GM12874 (cell line): ENCODE data around the gene PTPRJ.

Source experiments
- TF ChIP-seq, protein P1 (sequence below): IDR thresholded peaks from 2 replicates; pipeline ENCODE4 v1.5.1; 2011; ENCODE audit warnings: low read depth, mild to moderate bottlenecking, control low read depth, low read length, moderate library complexity; ENCODE audit not compliant: insufficient read depth

The PTPRJ gene

DNA sequence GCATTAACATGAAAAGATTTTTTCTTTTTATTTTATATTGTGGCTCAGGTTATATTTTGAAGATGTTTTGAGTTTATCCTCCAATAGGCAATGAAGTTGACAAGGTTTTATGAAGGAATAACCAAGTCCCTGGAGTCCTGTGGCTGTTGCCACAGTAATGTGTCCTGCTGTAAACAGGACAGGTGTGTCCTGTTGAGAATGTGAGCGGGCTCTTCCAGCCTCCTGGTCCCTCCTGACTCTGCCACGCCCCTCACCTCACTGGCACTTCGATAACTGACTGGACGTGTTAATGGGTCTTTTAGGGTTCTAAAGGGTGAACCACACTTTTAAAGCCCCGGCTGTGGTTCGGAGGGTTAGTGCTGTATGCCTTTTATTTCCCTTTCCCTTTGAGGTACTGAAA lies 188.5 kb downstream of the PTPRJ start:
- TF ChIP-seq, protein P1, sequence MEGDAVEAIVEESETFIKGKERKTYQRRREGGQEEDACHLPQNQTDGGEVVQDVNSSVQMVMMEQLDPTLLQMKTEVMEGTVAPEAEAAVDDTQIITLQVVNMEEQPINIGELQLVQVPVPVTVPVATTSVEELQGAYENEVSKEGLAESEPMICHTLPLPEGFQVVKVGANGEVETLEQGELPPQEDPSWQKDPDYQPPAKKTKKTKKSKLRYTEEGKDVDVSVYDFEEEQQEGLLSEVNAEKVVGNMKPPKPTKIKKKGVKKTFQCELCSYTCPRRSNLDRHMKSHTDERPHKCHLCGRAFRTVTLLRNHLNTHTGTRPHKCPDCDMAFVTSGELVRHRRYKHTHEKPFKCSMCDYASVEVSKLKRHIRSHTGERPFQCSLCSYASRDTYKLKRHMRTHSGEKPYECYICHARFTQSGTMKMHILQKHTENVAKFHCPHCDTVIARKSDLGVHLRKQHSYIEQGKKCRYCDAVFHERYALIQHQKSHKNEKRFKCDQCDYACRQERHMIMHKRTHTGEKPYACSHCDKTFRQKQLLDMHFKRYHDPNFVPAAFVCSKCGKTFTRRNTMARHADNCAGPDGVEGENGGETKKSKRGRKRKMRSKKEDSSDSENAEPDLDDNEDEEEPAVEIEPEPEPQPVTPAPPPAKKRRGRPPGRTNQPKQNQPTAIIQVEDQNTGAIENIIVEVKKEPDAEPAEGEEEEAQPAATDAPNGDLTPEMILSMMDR, result no peak

DNA sequence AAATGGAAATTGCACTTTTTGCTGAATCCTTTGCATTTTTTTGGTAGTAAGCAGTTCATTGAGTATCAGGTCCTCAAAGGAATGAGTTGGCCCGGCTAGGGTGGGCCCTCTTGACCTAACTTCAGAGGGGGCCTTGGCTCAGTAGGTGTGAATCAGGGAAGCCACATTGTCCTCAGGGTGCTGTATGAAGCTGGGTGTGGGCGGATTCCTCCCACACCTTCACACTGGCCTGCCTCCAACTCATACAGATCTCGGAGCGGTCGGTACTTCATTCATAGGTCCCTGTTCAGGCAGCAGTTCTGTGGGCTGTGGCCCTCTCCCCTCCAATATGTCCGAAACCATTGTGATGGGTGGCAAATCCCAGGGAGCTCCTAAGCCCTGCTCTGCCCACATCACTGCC lies 188.9 kb downstream of the PTPRJ start:
- TF ChIP-seq, protein P1, result no peak

DNA sequence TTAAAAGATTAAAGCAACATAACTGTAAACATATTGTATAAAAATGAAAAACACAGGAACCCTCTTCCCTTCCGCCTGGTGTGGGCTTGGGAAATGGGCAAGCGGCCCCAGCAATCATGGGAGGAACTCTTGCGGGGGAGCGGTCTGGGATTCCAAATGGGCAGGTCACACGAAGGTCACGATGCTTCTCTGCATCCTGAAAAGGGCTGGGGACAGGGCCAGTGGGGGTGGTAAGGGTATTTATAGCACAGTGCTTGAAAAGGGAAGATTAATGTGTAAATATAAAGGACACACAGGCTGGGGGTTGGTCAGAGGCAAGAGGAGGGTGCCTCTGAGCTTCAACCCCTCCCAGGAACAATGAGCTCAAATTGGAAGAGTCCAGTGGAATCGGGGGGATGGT lies 189.4 kb downstream of the PTPRJ start:
- TF ChIP-seq, protein P1, result no peak

DNA sequence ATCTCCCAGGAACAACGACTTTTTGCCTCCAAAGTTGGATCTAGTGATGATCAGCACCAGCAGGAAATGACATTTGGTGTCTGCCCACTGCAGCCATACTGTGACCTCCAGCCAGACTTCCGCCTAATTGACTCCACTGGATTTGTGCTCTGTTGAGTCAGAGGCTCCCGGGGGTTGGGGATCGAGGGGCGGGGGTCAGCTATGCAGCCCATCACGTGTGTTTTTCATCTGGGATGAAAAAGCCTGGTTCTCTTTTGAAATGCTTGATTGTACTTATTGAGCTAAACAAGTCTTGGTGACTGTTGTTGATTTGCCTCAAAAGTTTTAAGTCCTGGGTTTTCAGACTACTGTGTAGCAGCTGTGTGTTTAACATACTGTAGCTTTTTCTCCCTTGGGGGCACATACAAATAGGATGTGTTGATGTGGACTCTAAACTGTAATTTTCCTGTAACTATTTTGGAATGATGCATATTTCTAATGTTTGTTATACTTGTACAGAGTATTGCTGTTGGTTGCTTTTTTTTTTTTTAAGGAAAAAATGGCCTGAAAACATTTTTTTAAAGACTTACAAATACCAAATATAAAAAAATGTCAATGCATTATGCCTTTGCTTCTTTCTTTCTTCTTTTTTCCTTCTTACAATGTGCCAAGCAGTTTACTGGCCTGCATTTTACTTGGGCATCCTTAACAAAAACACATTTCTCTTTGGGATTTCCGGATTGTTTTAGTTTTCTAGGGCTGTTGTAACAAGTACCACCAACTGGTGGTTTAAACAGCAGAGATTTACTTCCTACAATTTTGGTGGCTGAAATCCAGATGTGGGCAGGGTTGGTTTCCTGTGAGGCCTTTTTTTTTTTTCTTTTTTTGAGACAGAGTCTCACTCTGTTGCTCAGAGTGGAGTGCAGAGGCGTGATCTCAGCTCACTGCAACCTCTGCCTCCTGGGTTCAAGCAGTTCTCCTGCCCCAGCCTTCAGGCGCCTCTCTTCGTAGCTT lies 190.2 kb downstream of the PTPRJ start:
- TF ChIP-seq, protein P1, result no peak

DNA sequence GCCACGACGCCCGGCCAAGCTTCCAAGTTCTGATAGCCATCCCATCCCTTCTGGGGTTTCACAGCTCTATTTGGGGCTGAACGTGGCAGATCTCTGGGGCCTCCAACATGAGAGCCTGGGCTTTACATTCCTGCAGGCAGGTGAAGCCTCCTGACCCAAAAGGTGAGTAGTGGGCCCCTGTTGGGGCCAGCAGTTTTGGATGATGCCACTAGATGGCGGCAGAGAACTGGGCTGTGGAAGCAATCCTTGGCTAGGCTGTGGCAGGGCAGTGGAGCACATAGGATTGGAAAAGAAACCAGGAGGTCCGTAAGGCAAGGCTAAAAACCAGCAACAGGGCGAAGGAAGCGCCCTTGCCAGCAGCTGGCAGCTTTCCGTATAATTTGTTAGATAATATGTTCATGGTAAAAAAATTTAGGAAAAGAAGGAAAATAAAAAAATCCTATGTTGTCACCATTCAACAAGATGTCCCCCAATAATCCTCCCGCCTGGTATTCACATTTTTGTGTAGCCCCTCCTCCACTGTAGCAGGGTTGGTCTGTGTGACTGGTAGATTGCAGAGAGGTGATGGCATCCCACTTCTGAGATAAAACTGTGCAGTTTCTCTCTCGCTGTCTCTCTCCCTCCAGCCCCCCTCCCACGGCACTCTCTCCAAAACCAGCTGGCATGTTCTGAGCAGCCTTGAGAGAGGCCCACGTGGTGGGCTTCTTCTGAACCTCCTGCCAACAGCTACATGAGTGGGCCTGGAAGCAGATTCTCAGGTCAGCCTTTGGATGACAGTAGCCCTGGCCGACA lies 192.7 kb downstream of the PTPRJ start:
- TF ChIP-seq, protein P1, result peak; percentile 94

DNA sequence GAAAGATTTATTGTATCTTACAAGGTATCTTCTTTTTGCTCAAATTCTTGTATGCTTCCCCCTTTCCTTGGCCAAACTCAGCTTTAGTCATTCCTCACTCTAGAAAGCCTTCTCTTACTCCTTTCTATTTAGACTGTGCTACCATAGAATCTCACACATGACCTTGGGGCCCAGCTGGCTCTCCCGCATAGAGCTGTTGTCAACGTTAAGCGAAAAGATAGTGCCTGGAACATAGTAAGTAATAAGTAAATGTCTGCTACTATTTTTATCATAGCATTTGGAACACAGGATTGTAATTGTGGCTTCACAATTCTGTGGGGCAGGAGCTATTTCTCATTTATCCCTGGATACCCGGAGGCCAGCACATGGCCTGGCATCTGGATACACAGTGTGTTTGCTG lies 197.3 kb downstream of the PTPRJ start:
- TF ChIP-seq, protein P1, result no peak

DNA sequence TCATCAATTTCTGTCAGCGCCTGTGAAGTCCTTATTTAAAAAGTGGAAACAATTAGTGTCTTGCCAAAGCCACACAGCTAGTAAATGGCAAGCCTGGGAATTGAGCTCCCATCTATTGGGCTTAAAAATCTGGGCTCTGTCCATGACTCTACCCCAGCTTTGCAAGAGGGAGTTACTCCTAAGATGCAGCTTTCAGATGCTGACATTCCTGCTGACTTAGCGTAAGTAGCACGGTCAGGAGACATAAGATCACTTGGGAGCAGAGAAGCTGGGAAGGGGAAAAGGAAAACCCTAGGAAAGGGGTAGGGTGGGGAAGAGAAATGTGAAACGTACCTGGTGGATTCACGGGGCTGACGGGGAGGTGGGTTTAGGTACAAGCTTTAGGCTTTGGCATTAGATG lies 200.3 kb downstream of the PTPRJ start:
- TF ChIP-seq, protein P1, result no peak
